GM18873 (cell line): ENCODE measurements around the gene PTPN2.
"Not testable (repeated sequence)": the region's sequence is repeated elsewhere in the genome, so short reads cannot be mapped to it uniquely, and the experiment has no call there.

Experiments
- ATAC-seq: cut with Tn5 transposase; IDR thresholded peaks from one replicate; pipeline ENCODE4 v1.9.1; 2021; ENCODE audit warnings: mild to moderate bottlenecking, moderate library complexity, moderate number of reproducible peaks; ENCODE audit not compliant: unreplicated experiment, low FRiP score

Gene PTPN2

GRCh38 chr18:12777500-12777944, 106.5 kb downstream of the PTPN2 start:
- ATAC-seq = no peak

- no peak for ATAC-seq
These were observed 107.1 kb downstream of the PTPN2 start for GRCh38 chr18:12776821-12777471.

- ATAC-seq = not testable (repeated sequence)
These were observed 107.6 kb downstream of the PTPN2 start for GRCh38 chr18:12776415-12776814.

GRCh38 chr18:12774982-12775381, 109.1 kb downstream of the PTPN2 start:
- no peak for ATAC-seq

GRCh38 chr18:12773369-12773768, 110.7 kb downstream of the PTPN2 start:
- no peak for ATAC-seq

- no peak for ATAC-seq
These were observed 111.9 kb downstream of the PTPN2 start for GRCh38 chr18:12772111-12772510.

GRCh38 chr18:12770469-12771219, 113.4 kb downstream of the PTPN2 start:
- ATAC-seq = no peak

GRCh38 chr18:12769644-12770440, 114.2 kb downstream of the PTPN2 start:
- ATAC-seq = no peak

GRCh38 chr18:12769136-12769535, 114.9 kb downstream of the PTPN2 start:
- no peak for ATAC-seq

- no peak for ATAC-seq
These were observed 115.4 kb downstream of the PTPN2 start for GRCh38 chr18:12768625-12769024.

GRCh38 chr18:12767580-12768155, 116.4 kb downstream of the PTPN2 start:
- no peak for ATAC-seq

- ATAC-seq = no peak
These were observed 117.0 kb downstream of the PTPN2 start for GRCh38 chr18:12766986-12767433.

GRCh38 chr18:12765586-12765985, 118.5 kb downstream of the PTPN2 start:
- ATAC-seq = no peak

- ATAC-seq = no peak
These were observed 118.9 kb downstream of the PTPN2 start for GRCh38 chr18:12765126-12765525.

GRCh38 chr18:12758566-12758965, 125.5 kb downstream of the PTPN2 start:
- ATAC-seq = not testable (repeated sequence)

- ATAC-seq = not testable (repeated sequence)
These were observed 127.3 kb downstream of the PTPN2 start for GRCh38 chr18:12756619-12757239.

GRCh38 chr18:12755606-12756005, 128.4 kb downstream of the PTPN2 start:
- ATAC-seq = not testable (repeated sequence)

GRCh38 chr18:12754511-12754910, 129.5 kb downstream of the PTPN2 start:
- no peak for ATAC-seq

GRCh38 chr18:12751891-12752290, 132.1 kb downstream of the PTPN2 start:
- no peak for ATAC-seq

GRCh38 chr18:12751503-12751884, 132.5 kb downstream of the PTPN2 start:
- no peak for ATAC-seq
